K562 (cell line): ENCODE data around the gene ITSN1. TPM values are rescaled to one million over a fixed set of nuclear protein-coding genes. Genes with fewer than 3 reads are reported as not detected.

Source experiments
- ATAC-seq: fragments of 200-7000 bp; cut with Tn5 transposase; 3 replicates; pipeline ENCODE4 v1.9.1; 2020; ENCODE audit warnings: moderate library complexity
- BruUV-seq: library from RNA; stranded (reverse); fragments of 400-500 nt; replicated peaks from 2 replicates; lab custom pipeline; 2021; lab: Mats Ljungman, UMichigan
- CTCF ChIA-PET: fragments of 300-600 bp; formaldehyde crosslinking; extraction: SDS; loops from one replicate; lab custom pipeline; 2021; ENCODE audit warnings: low intra/inter-chr PET ratio; lab: Yijun Ruan, JAX
- POLR2A ChIA-PET: fragments of 300-600, 350-650 bp; sonication (Branson Sonifier 250); formaldehyde crosslinking; extraction: SDS; loops from one replicate; lab custom pipeline; 2021; ENCODE audit warnings: antibody characterized with exemption, inconsistent platforms; lab: Yijun Ruan, JAX
- DNase-seq, 4 experiments: peaks; one replicate each; pipeline versions ENCODE4 v3.0.0 to v3.0.0-alpha.2; 2011 to 2018; ENCODE audit warnings: low spot score in 3 of 4, mixed read lengths in 3 of 4; ENCODE audit errors: extremely low read depth in 1 of 4
- FAIRE-seq: peaks from 2 replicates; lab custom pipeline; 2011; peaks lifted over from hg19 to GRCh38; lab: Jason Lieb, UNC
- H2AFZ ChIP-seq: 2 replicates; pipeline ENCODE4 v1.6.0; 2011; ENCODE audit warnings: low read depth, low read length, control low read depth, inconsistent platforms
- H3K27ac ChIP-seq: fragments of 200-600 bp; 3 replicates; pipeline ENCODE4 v1.8.0; 2011; ENCODE audit warnings: low read depth, mild to moderate bottlenecking, control low read depth, inconsistent platforms, low read length, moderate library complexity, mixed read lengths; ENCODE audit errors: extremely low read depth
- H3K27me3 ChIP-seq, 2 experiments: fragments of 300-600 bp in 1 of 2; 2 replicates in 1 of 2; 3 replicates in 1 of 2; pipeline versions ENCODE4 v1.6.0 to v1.8.0; 2011; ENCODE audit warnings: inconsistent platforms in 2 of 2, low read length in 2 of 2, mild to moderate bottlenecking in 1 of 2, mixed read lengths in 1 of 2, moderate library complexity in 1 of 2; ENCODE audit not compliant: control insufficient read depth in 2 of 2, insufficient read depth in 2 of 2
- H3K36me3 ChIP-seq: fragments of 300-600 bp; 3 replicates; pipeline ENCODE4 v1.8.0; 2011; ENCODE audit warnings: mild to moderate bottlenecking, low read length, inconsistent platforms; ENCODE audit not compliant: control insufficient read depth, insufficient read depth
- H3K4me1 ChIP-seq, 2 experiments: fragments of 200-600 bp in 1 of 2; replicated peaks in 1 of 2; 2 replicates in 1 of 2; 3 replicates in 1 of 2; pipeline versions ENCODE4 v1.5.1 to v1.8.0; 2011; ENCODE audit warnings: inconsistent platforms in 2 of 2, low read length in 2 of 2, mild to moderate bottlenecking in 1 of 2, mixed read lengths in 1 of 2, moderate library complexity in 1 of 2; ENCODE audit not compliant: control insufficient read depth in 2 of 2, insufficient read depth in 2 of 2
- H3K4me2 ChIP-seq: 2 replicates; pipeline ENCODE4 v1.6.1; 2011; ENCODE audit warnings: low read length, control low read depth, inconsistent platforms, mixed read lengths; ENCODE audit not compliant: insufficient read depth
- H3K4me3 ChIP-seq: fragments of 200-600 bp; sonication (generic), shearing (Covaris generic); 2 replicates; pipeline ENCODE4 v1.5.1; 2016; ENCODE audit warnings: control low read depth, inconsistent platforms
- H3K79me2 ChIP-seq: fragments of 200-600 bp; 3 replicates; pipeline ENCODE4 v1.8.0; 2011; ENCODE audit warnings: low read length, inconsistent platforms; ENCODE audit not compliant: control insufficient read depth, insufficient read depth
- H3K9ac ChIP-seq, 2 experiments: 2 replicates each; pipeline versions ENCODE4 v1.6.0 to v1.6.1; 2011; ENCODE audit warnings: low read depth in 2 of 2, low read length in 2 of 2, control low read depth in 1 of 2, inconsistent platforms in 1 of 2, mild to moderate bottlenecking in 1 of 2, mixed read lengths in 1 of 2; ENCODE audit not compliant: insufficient read depth in 1 of 2
- H3K9me1 ChIP-seq: one replicate; pipeline ENCODE4 v1.6.0; 2011; ENCODE audit warnings: inconsistent platforms, mild to moderate bottlenecking, low read length, moderate library complexity; ENCODE audit not compliant: control insufficient read depth, insufficient read depth
- H3K9me3 ChIP-seq: replicated peaks from 2 replicates; pipeline ENCODE4 v1.5.1; 2011; ENCODE audit warnings: low read depth, low read length, inconsistent platforms; ENCODE audit not compliant: control insufficient read depth, insufficient read depth
- H4K20me1 ChIP-seq: replicated peaks from 2 replicates; pipeline ENCODE4 v1.6.1; 2011; ENCODE audit warnings: low read length, inconsistent platforms, mixed read lengths; ENCODE audit not compliant: control insufficient read depth, insufficient read depth
- DPF2 ChIP-seq: fragments of 450-650 bp; IDR thresholded peaks from 2 replicates; pipeline ENCODE4 v1.6.1; 2016
- NR2F6 ChIP-seq: fragments of 450-650 bp; formaldehyde crosslinking; IDR thresholded peaks from 2 replicates; pipeline ENCODE4 v1.4.0; 2020; ENCODE audit warnings: mild to moderate bottlenecking
- PRMT5 ChIP-seq: sonication (generic); formaldehyde crosslinking; IDR thresholded peaks from 2 replicates; pipeline ENCODE4 v1.5.0; 2020; ENCODE audit warnings: missing genetic modification reagents
- SMAD2 ChIP-seq: fragments of 150-350 bp; IDR thresholded peaks from 2 replicates; pipeline ENCODE4 v1.6.1; 2014; ENCODE audit warnings: low read depth, mild to moderate bottlenecking, low read length
- TEAD4 ChIP-seq, 2 experiments: sonication (generic) in 1 of 2; formaldehyde crosslinking in 1 of 2; IDR thresholded peaks; 2 replicates each; pipeline versions ENCODE4 v1.6.1 to v1.8.0; 2012 to 2022; ENCODE audit warnings: borderline replicate concordance in 1 of 2, inconsistent platforms in 1 of 2, low read length in 1 of 2, mild to moderate bottlenecking in 1 of 2, missing genetic modification reagents in 1 of 2
- ZBED1 ChIP-seq: IDR thresholded peaks from 2 replicates; pipeline ENCODE4 v1.6.1; 2014
- ZC3H8 ChIP-seq: fragments of 450-650 bp; IDR thresholded peaks from 2 replicates; pipeline ENCODE4 v1.6.1; 2017
- ZNF165 ChIP-seq: fragments of 250-450 bp; sonication (Bioruptor Pico); IDR thresholded peaks from 2 replicates; pipeline ENCODE4 v1.4.0; 2020; ENCODE audit warnings: borderline replicate concordance
- ZNF584 ChIP-seq: fragments of 200-800 bp; sonication (Bioruptor generic); IDR thresholded peaks from 2 replicates; pipeline ENCODE4 v1.6.1; 2016; ENCODE audit warnings: low read depth, mild to moderate bottlenecking, missing genetic modification characterization, missing compliant biosample characterization
- ZNF639 ChIP-seq, 2 experiments: fragments of 200-800 bp in 1 of 2; sonication (Bioruptor generic) in 1 of 2; sonication (generic) in 1 of 2; formaldehyde crosslinking in 1 of 2; IDR thresholded peaks in 1 of 2; conservative IDR thresholded peaks in 1 of 2; 2 replicates each; pipeline versions ENCODE4 v1.5.0 to v1.6.1; 2016 to 2020; ENCODE audit warnings: missing compliant biosample characterization in 1 of 2, missing genetic modification characterization in 1 of 2, missing genetic modification reagents in 1 of 2
- WGBS: fragments of 100-300 bp; shearing (Covaris generic); methylation state at CpG from one replicate; pipeline ENCODE4 v1.1.6; 2016; ENCODE audit warnings: low coverage, mixed read lengths; ENCODE audit not compliant: insufficient coverage; ENCODE audit errors: missing lambda C conversion rate; 5-methylcytosine and 5-hydroxymethylcytosine counted together
- in situ Hi-C: fragments of 300-500 bp; cut with MboI; formaldehyde crosslinking; loops from 4 replicates; pipeline ENCODE4 v1.15.0; 2018; ENCODE audit warnings: inconsistent platforms, mixed read lengths
- intact Hi-C: fragments of 100-400 bp; cut with micrococcal nuclease; formaldehyde crosslinking; loops from 2 replicates; pipeline ENCODE4 v1.14.2; 2022
- polyA plus RNA-seq, 8 experiments: library from polyadenylated mRNA; depleted of rRNA in 4 of 8; stranded (reverse) in 5 of 8; unstranded in 3 of 8; fragments of >200 nt; fragmentation: Nextera tagmentation in 2 of 8; fragmentation: Illumina TruSeq in 1 of 8; extraction: Ambion mirVana in 2 of 8; extraction: Trizol in 1 of 8; gene quantifications; 2 replicates each; pipeline versions ENCODE4 v1.2.1 to v1.2.3, GENCODE V29; 2011 to 2014; ENCODE audit warnings: inconsistent platforms in 1 of 8, missing spikeins in 1 of 8
- total RNA-seq, 7 experiments: library from RNA; depleted of rRNA in 6 of 7; stranded (reverse); fragments of >200 nt in 6 of 7; fragmentation: Illumina TruSeq in 2 of 7; extraction: Trizol in 2 of 7; gene quantifications; 2 replicates each; pipeline versions ENCODE4 v1.2.1 to v1.2.3, GENCODE V29; 2011 to 2021; ENCODE audit warnings: low replicate concordance in 1 of 7
- TF ChIP-seq, protein P1 (sequence below): fragments of 250-450 bp; sonication (Bioruptor Pico); IDR thresholded peaks from 2 replicates; pipeline ENCODE4 v1.8.0; 2022; ENCODE audit warnings: moderate library complexity, mild to moderate bottlenecking, inconsistent platforms
- TF ChIP-seq, protein P2 (sequence below): fragments of 450-650 bp; IDR thresholded peaks from 2 replicates; pipeline ENCODE4 v1.6.1; 2017; ENCODE audit warnings: antibody characterized with exemption

Gene ITSN1
- total and polyA plus RNA-seq, 9 of the 15 experiments (the other 6 are each of a cell fraction or from before 2014, with no cell fraction given) = 1.1 to 12.6 (median 4.8) TPM

- WGBS = 0% methylated on average over 11 of the region's 11 CpGs
- Histone ChIP-seq H3K36me3 (no peaks in the 10 kb centered on the region), H3K4me2 (no peak overlapping the region), H3K4me3 (no peak overlapping the region), H4K20me1 (no peaks in the 10 kb centered on the region), H3K79me2 (no peaks in the 10 kb centered on the region), H3K9ac (no peak overlapping the region), H3K27me3 (peaks cover 56 to 74% of the 10 kb centered on the region in 2 experiments), H3K27ac (no peak overlapping the region), H3K9me1 (no peaks in the 10 kb centered on the region), H3K9me3 (no peaks in the 10 kb centered on the region), H3K4me1 (no peaks in the 10 kb centered on the region), H2AFZ (no peak overlapping the region)
- ChIA-PET POLR2A (no interaction called here), CTCF (no interaction called here)
- in situ Hi-C loops (no loop called here), intact Hi-C loops (no loop called here)
- DNase-seq (no peak), ATAC-seq (no peak), FAIRE-seq (no peak)
- no peak for TF ChIP-seq SMAD2
- TF ChIP-seq, protein P1, sequence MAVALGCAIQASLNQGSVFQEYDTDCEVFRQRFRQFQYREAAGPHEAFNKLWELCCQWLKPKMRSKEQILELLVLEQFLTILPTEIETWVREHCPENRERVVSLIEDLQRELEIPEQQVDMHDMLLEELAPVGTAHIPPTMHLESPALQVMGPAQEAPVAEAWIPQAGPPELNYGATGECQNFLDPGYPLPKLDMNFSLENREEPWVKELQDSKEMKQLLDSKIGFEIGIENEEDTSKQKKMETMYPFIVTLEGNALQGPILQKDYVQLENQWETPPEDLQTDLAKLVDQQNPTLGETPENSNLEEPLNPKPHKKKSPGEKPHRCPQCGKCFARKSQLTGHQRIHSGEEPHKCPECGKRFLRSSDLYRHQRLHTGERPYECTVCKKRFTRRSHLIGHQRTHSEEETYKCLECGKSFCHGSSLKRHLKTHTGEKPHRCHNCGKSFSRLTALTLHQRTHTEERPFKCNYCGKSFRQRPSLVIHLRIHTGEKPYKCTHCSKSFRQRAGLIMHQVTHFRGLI (CRISPR knock-in tag) = no peak
- TF ChIP-seq ZNF165 (CRISPR knock-in tag) = no peak
- TF ChIP-seq ZNF584 = no peak
- no peak for TF ChIP-seq ZNF639 (CRISPR knock-in tag; conservative IDR thresholded peaks at IDR 0.05 in 1 of 2, IDR thresholded peaks at IDR 0.05 in 1 of 2)
- no peak for TF ChIP-seq ZC3H8
- TF ChIP-seq PRMT5 (CRISPR knock-in tag) = no peak
- TF ChIP-seq NR2F6 = no peak
- TF ChIP-seq DPF2 = no peak
- TF ChIP-seq ZBED1 = no peak
- no peak for TF ChIP-seq TEAD4 (IDR thresholded peaks at IDR 0.05; ENCODE audit: low read length)
- no peak for TF ChIP-seq TEAD4 (CRISPR knock-in tag; IDR thresholded peaks at IDR 0.05; ENCODE audit: borderline replicate concordance)
- TF ChIP-seq, protein P2, sequence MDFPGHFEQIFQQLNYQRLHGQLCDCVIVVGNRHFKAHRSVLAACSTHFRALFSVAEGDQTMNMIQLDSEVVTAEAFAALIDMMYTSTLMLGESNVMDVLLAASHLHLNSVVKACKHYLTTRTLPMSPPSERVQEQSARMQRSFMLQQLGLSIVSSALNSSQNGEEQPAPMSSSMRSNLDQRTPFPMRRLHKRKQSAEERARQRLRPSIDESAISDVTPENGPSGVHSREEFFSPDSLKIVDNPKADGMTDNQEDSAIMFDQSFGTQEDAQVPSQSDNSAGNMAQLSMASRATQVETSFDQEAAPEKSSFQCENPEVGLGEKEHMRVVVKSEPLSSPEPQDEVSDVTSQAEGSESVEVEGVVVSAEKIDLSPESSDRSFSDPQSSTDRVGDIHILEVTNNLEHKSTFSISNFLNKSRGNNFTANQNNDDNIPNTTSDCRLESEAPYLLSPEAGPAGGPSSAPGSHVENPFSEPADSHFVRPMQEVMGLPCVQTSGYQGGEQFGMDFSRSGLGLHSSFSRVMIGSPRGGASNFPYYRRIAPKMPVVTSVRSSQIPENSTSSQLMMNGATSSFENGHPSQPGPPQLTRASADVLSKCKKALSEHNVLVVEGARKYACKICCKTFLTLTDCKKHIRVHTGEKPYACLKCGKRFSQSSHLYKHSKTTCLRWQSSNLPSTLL = no peak
- BruUV-seq = no TSS peak
These were observed 244.0 kb downstream of the ITSN1 start for GRCh38 chr21:33886321-33886720.
